ENCODE data around the gene POLR2E.

The POLR2E gene

DNA sequence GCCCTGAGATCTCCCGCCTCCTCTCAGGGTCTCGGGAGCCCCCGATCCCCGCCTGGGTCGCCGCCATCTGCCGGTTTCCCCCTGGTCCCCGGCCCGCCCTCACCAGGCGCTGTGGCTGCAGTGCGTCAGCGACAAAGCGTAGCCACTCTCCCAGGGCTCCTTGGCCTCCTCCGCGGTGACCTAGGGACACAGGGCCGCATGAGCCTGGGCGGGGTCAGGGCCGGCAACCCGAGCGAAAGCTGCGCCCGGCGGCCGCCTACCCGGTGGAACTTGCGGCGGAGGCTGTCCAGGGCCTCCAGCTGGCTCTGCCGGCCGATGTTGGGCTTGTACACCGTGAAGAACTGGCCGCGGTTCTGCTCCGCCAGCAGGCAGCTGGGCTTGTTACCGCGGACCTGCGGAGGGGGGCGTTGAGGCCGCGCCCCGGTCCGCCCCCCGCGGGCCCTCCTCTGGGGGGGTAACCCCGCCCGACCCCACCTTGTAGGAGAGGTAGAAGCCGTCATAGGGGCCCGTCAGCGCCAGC is 13.9 kb upstream of the POLR2E start:
- Mint-ChIP-seq H3K27me3 (no peaks in the 10 kb centered on the region), H3K4me3 (no peak overlapping the region), H3K27ac (no peak overlapping the region), H3K36me3 (ENCODE audit: low read depth) (no peaks in the 10 kb centered on the region), H3K4me1 (ENCODE audit: low read depth) (no peaks in the 10 kb centered on the region), H3K9me3 (no peaks in the 10 kb centered on the region)

- Mint-ChIP-seq H3K4me3 (no peak overlapping the region), H3K27ac (no peak overlapping the region), H3K4me1 (ENCODE audit: low read depth) (peaks cover 2% of the 10 kb centered on the region), H3K27me3 (no peaks in the 10 kb centered on the region), H3K9me3 (no peaks in the 10 kb centered on the region), H3K36me3 (ENCODE audit: low read depth) (no peaks in the 10 kb centered on the region)
Measured at GRCh38 chr19:1108291-1109031, 13.3 kb upstream of the POLR2E start.

DNA sequence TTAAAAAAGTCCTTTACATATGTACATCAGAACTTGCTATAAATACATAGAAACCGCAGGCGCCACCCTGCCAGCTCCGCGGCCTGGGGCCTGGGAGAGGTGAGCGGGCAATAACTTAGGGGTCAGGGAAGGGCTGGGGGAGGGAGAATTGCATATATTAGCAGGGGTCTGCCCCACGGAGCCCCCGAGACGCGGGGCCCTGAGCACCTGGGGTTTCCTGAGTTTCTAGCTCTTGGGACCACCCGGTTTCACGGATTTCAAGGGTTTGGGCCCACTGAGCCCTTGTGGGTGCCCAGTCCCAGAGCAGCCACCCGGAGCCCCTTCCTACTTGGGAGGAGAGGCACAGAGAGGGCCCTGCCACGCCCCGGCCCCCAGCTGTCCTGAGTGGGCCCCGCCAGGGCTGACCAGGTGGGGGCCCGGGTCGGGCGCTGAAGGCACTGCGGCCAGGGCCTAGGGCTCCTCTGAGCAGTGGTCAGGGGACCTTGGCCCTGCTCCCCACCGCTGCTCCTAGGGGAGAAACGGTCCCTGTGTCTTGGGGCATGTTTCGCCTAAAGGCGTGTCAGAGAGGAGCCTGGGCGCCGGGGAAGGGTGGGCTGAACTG is 12.6 kb upstream of the POLR2E start:
- Mint-ChIP-seq H3K4me3 (no peak overlapping the region), H3K27ac (no peak overlapping the region), H3K4me1 (ENCODE audit: low read depth) (peaks cover 10% of the 10 kb centered on the region), H3K9me3 (no peaks in the 10 kb centered on the region), H3K36me3 (ENCODE audit: low read depth) (no peaks in the 10 kb centered on the region), H3K27me3 (no peaks in the 10 kb centered on the region)

- Mint-ChIP-seq H3K4me1 (ENCODE audit: low read depth) (peaks cover 17% of the 10 kb centered on the region), H3K4me3 (no peak overlapping the region), H3K27ac (no peak overlapping the region), H3K36me3 (ENCODE audit: low read depth) (no peaks in the 10 kb centered on the region), H3K27me3 (no peaks in the 10 kb centered on the region), H3K9me3 (no peaks in the 10 kb centered on the region)
Measured at GRCh38 chr19:1106841-1107660, 11.9 kb upstream of the POLR2E start.

GRCh38 chr19:1105873-1106840 is 11.0 kb upstream of the POLR2E start:
- Mint-ChIP-seq H3K4me3 (peak overlapping the region; percentile 35), H3K4me1 (ENCODE audit: low read depth) (peaks cover 26% of the 10 kb centered on the region), H3K27me3 (no peaks in the 10 kb centered on the region), H3K36me3 (ENCODE audit: low read depth) (no peaks in the 10 kb centered on the region), H3K27ac (no peak overlapping the region), H3K9me3 (no peaks in the 10 kb centered on the region)

DNA sequence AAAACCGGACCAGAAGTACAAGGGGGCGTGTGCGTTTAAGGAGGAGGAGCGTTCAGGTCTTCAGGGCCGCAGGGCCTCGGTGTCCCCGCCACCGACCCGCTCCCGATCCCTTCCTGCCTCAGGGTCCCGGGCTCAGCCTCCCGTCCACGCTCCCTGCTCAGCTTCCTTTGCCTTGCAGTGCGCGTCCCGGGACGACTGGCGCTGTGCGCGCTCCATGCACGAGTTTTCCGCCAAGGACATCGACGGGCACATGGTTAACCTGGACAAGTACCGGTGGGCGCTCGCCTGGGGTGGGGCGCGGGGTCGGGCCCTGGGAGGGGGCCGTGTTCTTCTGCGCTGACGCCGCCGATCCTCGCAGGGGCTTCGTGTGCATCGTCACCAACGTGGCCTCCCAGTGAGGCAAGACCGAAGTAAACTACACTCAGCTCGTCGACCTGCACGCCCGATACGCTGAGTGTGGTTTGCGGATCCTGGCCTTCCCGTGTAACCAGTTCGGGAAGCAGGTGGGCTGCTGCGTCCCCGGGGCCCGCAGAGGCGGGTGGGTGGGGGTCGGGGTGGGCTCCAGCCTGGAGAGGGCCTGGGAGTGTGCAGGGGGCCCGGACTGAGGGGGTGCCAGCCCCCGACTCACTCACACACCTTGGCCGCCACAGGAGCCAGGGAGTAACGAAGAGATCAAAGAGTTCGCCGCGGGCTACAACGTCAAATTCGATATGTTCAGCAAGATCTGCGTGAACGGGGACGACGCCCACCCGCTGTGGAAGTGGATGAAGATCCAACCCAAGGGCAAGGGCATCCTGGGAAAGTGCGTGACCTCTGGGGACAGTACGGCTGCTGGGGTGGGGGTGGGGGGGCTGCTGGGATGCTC is 10.1 kb upstream of the POLR2E start:
- Mint-ChIP-seq H3K36me3 (ENCODE audit: low read depth) (no peaks in the 10 kb centered on the region), H3K27ac (no peak overlapping the region), H3K4me1 (ENCODE audit: low read depth) (peaks cover 33% of the 10 kb centered on the region), H3K4me3 (peak overlapping the region; percentile 76), H3K27me3 (no peaks in the 10 kb centered on the region), H3K9me3 (no peaks in the 10 kb centered on the region)

- H3K9me3 Mint-ChIP-seq = no peaks in the 10 kb centered on the region
- peak overlapping the region; percentile 76 for H3K4me3 Mint-ChIP-seq
- no peak overlapping the region for H3K27ac Mint-ChIP-seq
- H3K27me3 Mint-ChIP-seq = no peaks in the 10 kb centered on the region
- no peaks in the 10 kb centered on the region for H3K36me3 Mint-ChIP-seq (ENCODE audit: low read depth)
- peaks cover 41% of the 10 kb centered on the region for H3K4me1 Mint-ChIP-seq (ENCODE audit: low read depth)
Measured at GRCh38 chr19:1104311-1105007, 9.3 kb upstream of the POLR2E start.

DNA sequence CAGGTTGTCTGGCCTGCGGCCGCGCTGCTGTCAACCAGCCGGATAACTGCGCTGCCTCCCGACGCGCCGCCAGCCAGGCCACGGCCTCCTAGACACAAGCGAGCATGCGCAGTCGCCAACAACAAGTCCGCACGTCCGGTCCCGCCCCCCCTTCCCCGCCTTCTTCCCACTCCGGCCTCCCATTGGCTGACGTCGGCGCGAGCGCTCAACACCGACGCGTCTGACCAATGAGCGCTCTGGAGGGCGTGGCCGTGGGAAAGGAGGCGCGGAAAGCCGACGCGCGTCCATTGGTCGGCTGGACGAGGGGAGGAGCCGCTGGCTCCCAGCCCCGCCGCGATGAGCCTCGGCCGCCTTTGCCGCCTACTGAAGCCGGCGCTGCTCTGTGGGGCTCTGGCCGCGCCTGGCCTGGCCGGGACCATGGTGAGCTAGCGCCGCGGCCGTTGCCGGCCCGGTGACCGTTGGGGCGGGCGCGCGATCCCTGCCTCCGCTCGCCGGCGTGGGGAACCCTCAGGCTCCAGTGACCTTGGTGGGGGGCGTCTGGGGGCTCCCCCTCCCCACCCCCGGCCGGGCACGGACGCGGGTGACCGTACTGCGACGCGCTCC is 8.6 kb upstream of the POLR2E start, which contains the start of gene GPX4:
Gene GPX4, plus strand, starts transcription at position 287 of the 603 bp plus-strand sequence. Its CDS starts 50 bp downstream, at position 337.
- H3K4me1 Mint-ChIP-seq (ENCODE audit: low read depth) = peaks cover 48% of the 10 kb centered on the region
- H3K27ac Mint-ChIP-seq = peak within 1 kb of the TSS; percentile 89
- H3K4me3 Mint-ChIP-seq = peak within 1 kb of the TSS; percentile 76
- H3K9me3 Mint-ChIP-seq = no peaks in the 10 kb centered on the region
- H3K36me3 Mint-ChIP-seq (ENCODE audit: low read depth) = no peaks in the 10 kb centered on the region
- H3K27me3 Mint-ChIP-seq = no peaks in the 10 kb centered on the region

- Mint-ChIP-seq H3K4me3 (peak overlapping the region; percentile 61), H3K4me1 (ENCODE audit: low read depth) (peaks cover 51% of the 10 kb centered on the region), H3K27me3 (no peaks in the 10 kb centered on the region), H3K9me3 (no peaks in the 10 kb centered on the region), H3K27ac (peak overlapping the region; percentile 89), H3K36me3 (ENCODE audit: low read depth) (no peaks in the 10 kb centered on the region)
Measured at GRCh38 chr19:1103132-1103707, 8.0 kb upstream of the POLR2E start.

- no peaks in the 10 kb centered on the region for H3K9me3 Mint-ChIP-seq
- H3K27ac Mint-ChIP-seq = peak overlapping the region; percentile 89
- peak overlapping the region; percentile 61 for H3K4me3 Mint-ChIP-seq
- H3K4me1 Mint-ChIP-seq (ENCODE audit: low read depth) = peaks cover 55% of the 10 kb centered on the region
- no peaks in the 10 kb centered on the region for H3K36me3 Mint-ChIP-seq (ENCODE audit: low read depth)
- H3K27me3 Mint-ChIP-seq = no peaks in the 10 kb centered on the region
Measured at GRCh38 chr19:1102407-1103131, 7.4 kb upstream of the POLR2E start.

DNA sequence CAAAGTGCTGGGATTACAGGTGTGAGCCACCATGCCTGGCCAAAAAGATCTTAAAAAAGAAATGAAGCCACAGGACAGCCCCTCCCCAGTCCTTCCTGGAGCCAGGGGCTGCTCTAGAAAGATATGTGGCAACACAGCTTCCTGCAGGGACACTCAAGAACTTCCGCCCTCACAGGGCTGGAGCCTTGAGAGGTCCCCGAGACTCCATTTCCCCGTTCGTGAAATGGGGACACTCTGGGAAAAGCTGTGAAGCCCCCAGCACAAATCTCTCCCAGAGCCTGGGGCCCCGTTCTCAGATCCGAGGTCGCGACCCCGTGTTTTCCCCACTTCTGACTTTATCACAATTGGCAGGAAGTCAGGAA is 6.1 kb upstream of the POLR2E start:
- peaks cover 57% of the 10 kb centered on the region for H3K4me1 Mint-ChIP-seq (ENCODE audit: low read depth)
- no peaks in the 10 kb centered on the region for H3K36me3 Mint-ChIP-seq (ENCODE audit: low read depth)
- peak overlapping the region; percentile 25 for H3K4me3 Mint-ChIP-seq
- no peaks in the 10 kb centered on the region for H3K9me3 Mint-ChIP-seq
- H3K27ac Mint-ChIP-seq = peak overlapping the region; percentile 53
- no peaks in the 10 kb centered on the region for H3K27me3 Mint-ChIP-seq
